Liver (tissue), 9 donors: ENCODE measurements around the gene IQGAP2. TPM values are rescaled to one million over a fixed set of nuclear protein-coding genes. Genes with fewer than 3 reads are reported as not detected.

ENCODE experiments used
- DNase-seq: peaks from one replicate; pipeline ENCODE4 v3.0.0-alpha.2; 2017; ENCODE audit warnings: low spot score
- H3K27ac ChIP-seq, 2 donors: one replicate each; pipeline ENCODE4 v1.7.0; 2013; ENCODE audit warnings: inconsistent platforms in 2 of 2, low read length in 2 of 2, control low read depth in 1 of 2, low read depth in 1 of 2, mild to moderate bottlenecking in 1 of 2
- H3K27me3 ChIP-seq, 4 donors: one replicate each; pipeline versions ENCODE4 v1.6.1 to v1.7.0; 2013; ENCODE audit warnings: low read length in 3 of 4, inconsistent platforms in 1 of 4, mild to moderate bottlenecking in 1 of 4, moderate library complexity in 1 of 4; ENCODE audit not compliant: control insufficient read depth in 4 of 4, insufficient read depth in 4 of 4
- H3K36me3 ChIP-seq, 4 donors: one replicate each; pipeline versions ENCODE4 v1.6.1 to v1.7.0; 2013; ENCODE audit warnings: low read length in 3 of 4, mild to moderate bottlenecking in 3 of 4, low read depth in 1 of 4, moderate library complexity in 1 of 4; ENCODE audit not compliant: control insufficient read depth in 4 of 4, insufficient read depth in 3 of 4
- H3K4me1 ChIP-seq, 4 donors: one replicate each; pipeline versions ENCODE4 v1.6.1 to v1.7.0; 2013; ENCODE audit warnings: low read length in 3 of 4, mild to moderate bottlenecking in 3 of 4, moderate library complexity in 1 of 4; ENCODE audit not compliant: control insufficient read depth in 4 of 4, insufficient read depth in 4 of 4
- H3K4me3 ChIP-seq, 3 donors: one replicate each; pipeline versions ENCODE4 v1.6.1 to v1.7.0; 2013; ENCODE audit warnings: low read length in 3 of 3, control low read depth in 1 of 3, low read depth in 1 of 3, mild to moderate bottlenecking in 1 of 3
- H3K9ac ChIP-seq, 2 donors: one replicate each; pipeline ENCODE4 v1.7.0; 2013; ENCODE audit warnings: low read length in 2 of 2, mild to moderate bottlenecking in 2 of 2, moderate library complexity in 2 of 2, control low read depth in 1 of 2, low read depth in 1 of 2
- H3K9me3 ChIP-seq, 4 donors: one replicate each; pipeline versions ENCODE4 v1.6.1 to v1.7.0; 2013; ENCODE audit warnings: low read length in 3 of 4; ENCODE audit not compliant: control insufficient read depth in 4 of 4
- ATF3 ChIP-seq: IDR thresholded peaks from 2 replicates; pipeline ENCODE4 v1.6.1; 2016; ENCODE audit warnings: antibody characterized with exemption
- CTCF ChIP-seq: fragments of 150-350 bp; IDR thresholded peaks from 2 replicates; pipeline ENCODE4 v1.5.1; 2017; ENCODE audit warnings: improper control_type of control experiment, low read depth, low read length; ENCODE audit not compliant: missing input control
- EGR1 ChIP-seq, 2 donors: IDR thresholded peaks; 2 replicates each; pipeline ENCODE4 v1.6.1; 2016 to 2018; ENCODE audit warnings: antibody characterized with exemption in 2 of 2, low read depth in 2 of 2
- FOXA2 ChIP-seq: IDR thresholded peaks from 2 replicates; pipeline ENCODE4 v1.6.1; 2016; ENCODE audit warnings: antibody characterized with exemption
- HNF4A ChIP-seq, 2 donors: conservative IDR thresholded peaks; 2 replicates each; pipeline ENCODE4 v1.6.1; 2016; ENCODE audit warnings: antibody characterized with exemption in 2 of 2, mild to moderate bottlenecking in 2 of 2
- HNF4G ChIP-seq: IDR thresholded peaks from 2 replicates; pipeline ENCODE4 v1.6.1; 2016; ENCODE audit warnings: antibody characterized with exemption
- JUND ChIP-seq, 2 donors: IDR thresholded peaks; 2 replicates each; pipeline ENCODE4 v1.6.1; 2016; ENCODE audit warnings: antibody characterized with exemption in 2 of 2
- MAX ChIP-seq: IDR thresholded peaks from 2 replicates; pipeline ENCODE4 v1.6.1; 2016; ENCODE audit warnings: antibody characterized with exemption
- NR2F2 ChIP-seq: IDR thresholded peaks from 2 replicates; pipeline ENCODE4 v1.6.1; 2016; ENCODE audit warnings: antibody characterized with exemption
- RAD21 ChIP-seq, 2 donors: IDR thresholded peaks; 2 replicates each; pipeline ENCODE4 v1.6.1; 2016; ENCODE audit warnings: antibody characterized with exemption in 2 of 2, mild to moderate bottlenecking in 2 of 2
- REST ChIP-seq: IDR thresholded peaks from 2 replicates; pipeline ENCODE4 v1.6.1; 2016; ENCODE audit warnings: antibody characterized with exemption, mild to moderate bottlenecking
- SP1 ChIP-seq: IDR thresholded peaks from 2 replicates; pipeline ENCODE4 v1.6.1; 2018; ENCODE audit warnings: antibody characterized with exemption, mild to moderate bottlenecking
- TAF1 ChIP-seq: conservative IDR thresholded peaks from 2 replicates; pipeline ENCODE4 v1.6.1; 2016; ENCODE audit warnings: antibody characterized with exemption, mild to moderate bottlenecking
- ZBTB33 ChIP-seq: IDR thresholded peaks from 2 replicates; pipeline ENCODE4 v1.6.1; 2016; ENCODE audit warnings: antibody characterized with exemption
- WGBS: extraction: QIAGEN DNeasy Blood & Tissue Kit; methylation state at CpG from one replicate; pipeline ENCODE4 v1.1.7; 2013; 5-methylcytosine and 5-hydroxymethylcytosine counted together
- polyA plus RNA-seq, 2 donors: library from polyadenylated mRNA; stranded (reverse) in 1 of 2; unstranded in 1 of 2; fragments of 200-250 nt in 1 of 2; fragments of >200 nt in 1 of 2; fragmentation: Nextera tagmentation in 1 of 2; extraction: Ambion mirVana in 1 of 2; gene quantifications; one replicate each; pipeline versions ENCODE4 v1.2.1 to v1.2.3, GENCODE V29; 2013 to 2015
- total RNA-seq, 2 donors: library from RNA; depleted of rRNA; stranded (reverse); fragments of >200 nt; gene quantifications; one replicate each; pipeline ENCODE4 v1.2.3, GENCODE V29; 2014
- donor health status: healthy.
- donor health status: healthy.
- donor health status: healthy.
- donor health status: healthy.
- donor health status: healthy.

IQGAP2 gene
- total and polyA plus RNA-seq, 4 donors = 41.5 to 205 (median 102) TPM

GRCh38 chr5:76620166-76620565 is 217.1 kb downstream of the IQGAP2 start:
- Histone ChIP-seq H3K9ac (no peak overlapping the region), H3K4me1 (no peaks in the 10 kb centered on the region), H3K4me3 (no peak overlapping the region), H3K27me3 (no peaks in the 10 kb centered on the region), H3K9me3 (no peaks in the 10 kb centered on the region), H3K27ac (no peak overlapping the region), H3K36me3 (peaks cover 0 to 10% (median 8%) of the 10 kb centered on the region in 4 donors)
- WGBS = 95% methylated on average over 5 of the region's 5 CpGs
- DNase-seq = no peak
- no peak for TF ChIP-seq HNF4A (conservative IDR thresholded peaks at IDR 0.05)
- TF ChIP-seq ATF3 = no peak
- no peak for TF ChIP-seq FOXA2
- no peak for TF ChIP-seq CTCF
- no peak for TF ChIP-seq TAF1
- TF ChIP-seq REST = no peak
- TF ChIP-seq MAX = no peak
- TF ChIP-seq HNF4G = no peak
- TF ChIP-seq EGR1 (IDR thresholded peaks at IDR 0.05; ENCODE audit: low read depth in 2 of 2) = no peak
- no peak for TF ChIP-seq SP1
- TF ChIP-seq JUND (IDR thresholded peaks at IDR 0.05) = no peak
- TF ChIP-seq NR2F2 = no peak
- no peak for TF ChIP-seq ZBTB33
- TF ChIP-seq RAD21 (IDR thresholded peaks at IDR 0.05) = no peak

- DNase-seq = no peak
- WGBS = 87% methylated on average over 5 of the region's 5 CpGs
- Histone ChIP-seq H3K9ac (no peak overlapping the region), H3K4me3 (no peak overlapping the region), H3K4me1 (no peaks in the 10 kb centered on the region), H3K36me3 (peaks cover 0 to 12% (median 7%) of the 10 kb centered on the region in 4 donors), H3K27ac (no peak overlapping the region), H3K27me3 (no peaks in the 10 kb centered on the region), H3K9me3 (no peaks in the 10 kb centered on the region)
- TF ChIP-seq ZBTB33 (no peak), MAX (no peak), JUND (IDR thresholded peaks at IDR 0.05) (no peak), NR2F2 (no peak), CTCF (no peak)
Observed at GRCh38 chr5:76622076-76622475, 219.0 kb downstream of the IQGAP2 start.
